C4-2B (cell line): ENCODE measurements around the gene GLYR1.

Experiments
- CTCF ChIP-seq: fragments of 450-650 bp; conservative IDR thresholded peaks from 2 replicates; pipeline ENCODE4 v1.5.1; 2017; ENCODE audit warnings: mild to moderate bottlenecking
- ZFX ChIP-seq: fragments of 450-650 bp; IDR thresholded peaks from 2 replicates; pipeline ENCODE4 v1.6.1; 2017

- no peak for TF ChIP-seq CTCF
- no peak for TF ChIP-seq ZFX
Observed at GRCh38 chr16:4783251-4783950, 63.7 kb downstream of the GLYR1 start.
